ENCODE measurements around the gene MED15. TPM values are rescaled to one million over a fixed set of nuclear protein-coding genes. Genes with fewer than 3 reads are reported as not detected.

The MED15 gene
- total RNA-seq, 1 experiment from 2014 or later: 59.3 TPM

GRCh38 chr22:20629401-20629800 is 122.0 kb downstream of the MED15 start:
- Histone ChIP-seq H3K4me1 (ENCODE audit: control insufficient read depth, insufficient read depth, low read length) (no peaks in the 10 kb centered on the region), H3K9me3 (ENCODE audit: control insufficient read depth, insufficient read depth, low read depth, low read length) (no peaks in the 10 kb centered on the region), H3K27ac (ENCODE audit: low read length) (no peak overlapping the region), H3K4me3 (ENCODE audit: low read depth in 2 of 2, low read length in 2 of 2) (no peak overlapping the region), H3K27me3 (ENCODE audit: control insufficient read depth, insufficient read depth, low read length) (no peaks in the 10 kb centered on the region; the same call in 1 of the 2 replicates), H3K36me3 (ENCODE audit: control insufficient read depth, insufficient read depth, low read length) (no peaks in the 10 kb centered on the region)
- TF ChIP-seq TCF7L2 (IDR thresholded peaks at IDR 0.05; ENCODE audit: low read depth, low read length): no peak
- no peak for TF ChIP-seq REST (IDR thresholded peaks at IDR 0.05; ENCODE audit: insufficient read depth in 1 of 2, low read depth in 2 of 2, low read length in 1 of 2)
- TF ChIP-seq POLR2AphosphoS5 (IDR thresholded peaks at IDR 0.05; ENCODE audit: low read depth, low read length): no peak
- no peak for TF ChIP-seq SIN3A (IDR thresholded peaks at IDR 0.05; ENCODE audit: borderline replicate concordance, insufficient read depth, low read depth, low read length)
- no peak for TF ChIP-seq CTCF (IDR thresholded peaks at IDR 0.05)
- no TSS peak for BruUV-seq (replicated peaks)
- ChIA-PET CTCF (no interaction called here), POLR2A (no interaction called here)
- in situ Hi-C loops (cut with HindIII; ENCODE audit: low pct_unique_long_range_greater_than_20kb, low sequenced_read_pairs): no loop called here
- DNase-seq (ENCODE audit: low read depth, low spot score) (no peak), ATAC-seq (no peak)
- intact Hi-C loops (cut with micrococcal nuclease; ENCODE audit: unreplicated experiment): no loop called here

- Histone ChIP-seq H3K36me3 (ENCODE audit: control insufficient read depth, insufficient read depth, low read length) (no peaks in the 10 kb centered on the region), H3K4me1 (ENCODE audit: control insufficient read depth, insufficient read depth, low read length) (no peaks in the 10 kb centered on the region), H3K27ac (ENCODE audit: low read length) (no peak overlapping the region), H3K4me3 (ENCODE audit: low read depth in 2 of 2, low read length in 2 of 2) (no peak overlapping the region), H3K9me3 (ENCODE audit: control insufficient read depth, insufficient read depth, low read depth, low read length) (no peaks in the 10 kb centered on the region), H3K27me3 (ENCODE audit: control insufficient read depth, insufficient read depth, low read length) (no peaks in the 10 kb centered on the region; the same call in 1 of the 2 replicates)
- ChIA-PET POLR2A (no interaction called here), CTCF (no interaction called here)
- in situ Hi-C loops (cut with HindIII; ENCODE audit: low pct_unique_long_range_greater_than_20kb, low sequenced_read_pairs): no loop called here
- ATAC-seq (no peak), DNase-seq (ENCODE audit: low read depth, low spot score) (no peak)
- BruUV-seq (replicated peaks): no TSS peak
- intact Hi-C loops (cut with micrococcal nuclease; ENCODE audit: unreplicated experiment): no loop called here
- TF ChIP-seq TCF7L2 (IDR thresholded peaks at IDR 0.05; ENCODE audit: low read depth, low read length) (no peak), REST (IDR thresholded peaks at IDR 0.05; ENCODE audit: insufficient read depth in 1 of 2, low read depth in 2 of 2, low read length in 1 of 2) (no peak), POLR2AphosphoS5 (IDR thresholded peaks at IDR 0.05; ENCODE audit: low read depth, low read length) (no peak), SIN3A (IDR thresholded peaks at IDR 0.05; ENCODE audit: borderline replicate concordance, insufficient read depth, low read depth, low read length) (no peak), CTCF (IDR thresholded peaks at IDR 0.05) (no peak)
Observed at GRCh38 chr22:20630873-20631617, 123.6 kb downstream of the MED15 start.
